Choroid plexus epithelial cell (primary cell): ENCODE results near the gene TRPM6.

Source experiments
- DNase-seq: peaks from one replicate; pipeline ENCODE4 v3.0.0-alpha.2; 2010; ENCODE audit warnings: low read depth
- H3K4me3 ChIP-seq: 2 replicates; pipeline ENCODE4 v1.5.1; 2011; ENCODE audit warnings: low read depth, mild to moderate bottlenecking, control low read depth, low read length, moderate library complexity
- CTCF ChIP-seq: conservative IDR thresholded peaks from 2 replicates; pipeline ENCODE4 v1.5.1; 2011; ENCODE audit warnings: low read depth, mild to moderate bottlenecking, control low read depth, inconsistent platforms, low read length, moderate library complexity

TRPM6 gene

GRCh38 chr9:74803376-74804017 lies 84.2 kb downstream of the TRPM6 start:
- no peak for TF ChIP-seq CTCF
- no peak overlapping the region for H3K4me3 ChIP-seq
- DNase-seq: peak; percentile 9

GRCh38 chr9:74800226-74800625 lies 87.5 kb downstream of the TRPM6 start:
- H3K4me3 ChIP-seq: no peak overlapping the region
- DNase-seq: no peak
- no peak for TF ChIP-seq CTCF

GRCh38 chr9:74795803-74796202 lies 91.9 kb downstream of the TRPM6 start:
- no peak overlapping the region for H3K4me3 ChIP-seq
- DNase-seq: no peak
- no peak for TF ChIP-seq CTCF

- no peak for DNase-seq
- no peak overlapping the region for H3K4me3 ChIP-seq
- no peak for TF ChIP-seq CTCF
Measured at GRCh38 chr9:74795081-74795480, 92.6 kb downstream of the TRPM6 start.

GRCh38 chr9:74784506-74784905 lies 103.2 kb downstream of the TRPM6 start:
- no peak overlapping the region for H3K4me3 ChIP-seq
- no peak for DNase-seq
- TF ChIP-seq CTCF: no peak

GRCh38 chr9:74783408-74783807 lies 104.3 kb downstream of the TRPM6 start:
- peak; percentile 31 for DNase-seq
- no peak for TF ChIP-seq CTCF

GRCh38 chr9:74777136-74777879 lies 110.4 kb downstream of the TRPM6 start:
- no peak overlapping the region for H3K4me3 ChIP-seq
- TF ChIP-seq CTCF: peak; percentile 82
- DNase-seq: peak; percentile 78

More at GRCh38 chr9:74783408-74783807, 104.3 kb downstream of the TRPM6 start:
- no peak overlapping the region for H3K4me3 ChIP-seq
